Activated CD8-positive, alpha-beta T cell treated with anti-CD3 and anti-CD28 coated beads for 36 hours (primary cell): ENCODE data around the gene FUZ. TPM values are rescaled to one million over a fixed set of nuclear protein-coding genes. Genes with fewer than 3 reads are reported as not detected.

Experiments used
- ATAC-seq: fragments of 200-7000 bp; cut with Tn5 transposase; one replicate; pipeline ENCODE4 v1.10.0; 2021; ENCODE audit warnings: mild to moderate bottlenecking, moderate library complexity
- CTCF ChIA-PET: fragments of 350-600 bp; sonication (Branson Sonifier 250); formaldehyde crosslinking; loops from one replicate; lab custom pipeline; 2021; ENCODE audit warnings: antibody characterized with exemption; lab: Charles Lee
- POLR2A ChIA-PET: fragments of 350-600 bp; sonication (Branson Sonifier 250); formaldehyde crosslinking; loops from one replicate; lab custom pipeline; 2021; ENCODE audit warnings: antibody characterized with exemption; lab: Charles Lee
- DNase-seq: peaks from one replicate; pipeline ENCODE4 v3.0.0-alpha.2; 2020
- H3K27ac Mint-ChIP-seq: one replicate; pipeline ENCODE4 v1.8.0; 2021; ENCODE audit warnings: mild to moderate bottlenecking, mixed read lengths
- H3K27me3 Mint-ChIP-seq: one replicate; pipeline ENCODE4 v1.8.0; 2021; ENCODE audit warnings: mixed read lengths
- H3K36me3 Mint-ChIP-seq: one replicate; pipeline ENCODE4 v1.8.0; 2021; ENCODE audit warnings: low read depth, mixed read lengths
- H3K4me1 Mint-ChIP-seq: one replicate; pipeline ENCODE4 v1.8.0; 2021; ENCODE audit warnings: low read depth, mixed read lengths
- H3K4me3 Mint-ChIP-seq: one replicate; pipeline ENCODE4 v1.8.0; 2021; ENCODE audit warnings: mild to moderate bottlenecking, moderate library complexity, mixed read lengths
- H3K9me3 Mint-ChIP-seq: one replicate; pipeline ENCODE4 v1.8.0; 2021; ENCODE audit warnings: mixed read lengths
- intact Hi-C: fragments of 100-400 bp; cut with micrococcal nuclease; formaldehyde crosslinking; loops from one replicate; pipeline ENCODE4 v1.10.0; 2022
- total RNA-seq, 2 experiments: library from RNA; stranded (reverse); gene quantifications; one replicate each; pipeline ENCODE4 v1.2.3, GENCODE V29; 2021
- TF ChIP-seq, protein P1 (sequence below): fragments of 200-600 bp; IDR thresholded peaks from one replicate; pipeline ENCODE4 v1.8.0; 2022; ENCODE audit warnings: antibody characterized with exemption, mild to moderate bottlenecking

Gene FUZ
- total RNA-seq, 2 experiments from 2014 or later = 23.5 to 24.1 TPM

DNA sequence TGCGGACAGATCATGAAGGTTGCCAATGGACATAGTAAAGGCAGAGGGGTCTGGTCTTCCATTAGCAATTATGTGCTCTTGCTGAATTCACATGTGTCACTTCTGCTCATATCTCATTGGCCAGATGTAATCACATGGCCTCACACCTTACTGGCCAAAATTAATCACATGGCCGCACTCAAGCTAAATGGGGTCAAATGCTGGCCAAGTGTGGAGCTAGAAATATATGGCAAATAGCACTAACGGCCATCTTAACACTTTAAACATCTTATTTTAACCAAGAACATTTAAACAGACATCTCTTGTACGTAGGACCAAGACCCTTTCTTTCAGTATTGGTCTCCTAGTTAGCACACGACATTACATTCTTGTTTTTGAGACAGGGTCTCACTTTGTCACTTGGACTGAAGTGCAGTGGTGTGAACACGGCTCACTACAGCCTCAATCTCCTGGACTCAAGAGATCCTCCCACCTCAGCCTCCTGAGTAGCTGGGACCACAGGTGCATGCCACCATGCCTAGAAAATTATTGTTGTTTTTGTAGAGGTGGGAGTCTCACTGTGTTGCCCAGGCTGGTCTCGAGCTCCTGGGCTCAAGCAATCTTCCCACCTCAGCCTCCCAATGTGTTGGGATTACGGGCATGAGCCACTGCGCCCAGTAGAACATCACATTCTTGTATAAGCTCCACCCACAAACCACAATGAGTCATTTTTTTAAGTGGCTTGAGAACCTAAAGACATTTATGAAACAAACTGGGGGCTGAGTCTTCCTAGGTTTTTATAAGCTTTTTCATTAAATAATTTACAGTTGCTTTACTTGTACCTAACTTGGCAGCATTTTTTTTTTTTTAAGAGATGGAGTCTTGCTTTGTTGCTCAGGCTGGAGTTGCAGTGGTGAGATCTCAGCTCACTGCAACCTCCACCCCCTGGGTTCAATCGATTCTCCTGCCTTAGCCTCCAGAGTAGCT, 34.9 kb upstream of the FUZ start:
- Mint-ChIP-seq H3K27me3 (no peaks in the 10 kb centered on the region), H3K9me3 (peaks cover 10% of the 10 kb centered on the region), H3K27ac (peak overlapping the region; percentile 30), H3K4me1 (peaks cover 34% of the 10 kb centered on the region), H3K4me3 (no peak overlapping the region), H3K36me3 (peaks cover 10% of the 10 kb centered on the region)
- intact Hi-C loops = no loop called here
- ChIA-PET CTCF (interaction anchor here (0.7 to 1.7 kb wide), 8 partner anchors 9 to 131 kb away, joined by 3 to 5 read pairs (median 4); no protein-coding TSS in a partner anchor), POLR2A (interaction anchor here (0.6 to 1.7 kb wide), 9 partner anchors 10 to 337 kb away, joined by 3 to 4 read pairs (median 3); partner anchors contain the start of gene IL4I1)
- TF ChIP-seq, protein P1, sequence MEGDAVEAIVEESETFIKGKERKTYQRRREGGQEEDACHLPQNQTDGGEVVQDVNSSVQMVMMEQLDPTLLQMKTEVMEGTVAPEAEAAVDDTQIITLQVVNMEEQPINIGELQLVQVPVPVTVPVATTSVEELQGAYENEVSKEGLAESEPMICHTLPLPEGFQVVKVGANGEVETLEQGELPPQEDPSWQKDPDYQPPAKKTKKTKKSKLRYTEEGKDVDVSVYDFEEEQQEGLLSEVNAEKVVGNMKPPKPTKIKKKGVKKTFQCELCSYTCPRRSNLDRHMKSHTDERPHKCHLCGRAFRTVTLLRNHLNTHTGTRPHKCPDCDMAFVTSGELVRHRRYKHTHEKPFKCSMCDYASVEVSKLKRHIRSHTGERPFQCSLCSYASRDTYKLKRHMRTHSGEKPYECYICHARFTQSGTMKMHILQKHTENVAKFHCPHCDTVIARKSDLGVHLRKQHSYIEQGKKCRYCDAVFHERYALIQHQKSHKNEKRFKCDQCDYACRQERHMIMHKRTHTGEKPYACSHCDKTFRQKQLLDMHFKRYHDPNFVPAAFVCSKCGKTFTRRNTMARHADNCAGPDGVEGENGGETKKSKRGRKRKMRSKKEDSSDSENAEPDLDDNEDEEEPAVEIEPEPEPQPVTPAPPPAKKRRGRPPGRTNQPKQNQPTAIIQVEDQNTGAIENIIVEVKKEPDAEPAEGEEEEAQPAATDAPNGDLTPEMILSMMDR = no peak
- peak; percentile 34 for DNase-seq
- ATAC-seq = no peak

DNA sequence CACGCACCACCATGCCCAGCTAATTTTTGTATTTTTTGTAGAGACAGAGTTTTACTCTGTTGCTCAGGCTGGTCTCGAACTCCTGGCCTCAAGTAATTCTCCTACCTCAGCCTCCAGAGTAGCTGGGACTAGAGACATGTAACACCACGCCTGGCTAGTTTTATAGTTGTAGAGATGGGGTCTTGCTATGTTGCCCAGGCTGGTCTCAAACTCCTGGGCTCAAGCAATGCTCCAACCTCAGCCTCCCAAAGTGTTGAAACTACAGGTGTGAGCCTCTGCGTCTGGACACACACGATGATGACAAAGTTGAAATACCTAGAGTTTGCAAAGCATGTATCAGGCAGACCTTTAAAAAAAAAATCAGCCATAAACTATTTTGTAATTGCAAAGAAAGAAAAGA, 33.3 kb upstream of the FUZ start:
- Mint-ChIP-seq H3K9me3 (peaks cover 10% of the 10 kb centered on the region), H3K27me3 (no peaks in the 10 kb centered on the region), H3K4me3 (no peak overlapping the region), H3K4me1 (peaks cover 23% of the 10 kb centered on the region), H3K36me3 (peaks cover 10% of the 10 kb centered on the region), H3K27ac (no peak overlapping the region)
- CTCF ChIA-PET = no interaction called here
- intact Hi-C loops = no loop called here
- POLR2A ChIA-PET = no interaction called here
- ATAC-seq = no peak
- TF ChIP-seq, protein P1 = no peak
- DNase-seq = no peak

- ATAC-seq = no peak
- intact Hi-C loops = no loop called here
- ChIA-PET CTCF (interaction anchor here (1.4 kb wide), 1 partner anchor 128 kb away, joined by 6 read pairs; no protein-coding TSS in a partner anchor), POLR2A (no interaction called here)
- H3K27ac Mint-ChIP-seq = no peak overlapping the region
- peaks cover 23% of the 10 kb centered on the region for H3K4me1 Mint-ChIP-seq
- H3K9me3 Mint-ChIP-seq = peaks cover 10% of the 10 kb centered on the region
- TF ChIP-seq, protein P1 = no peak
- no peak for DNase-seq
- H3K27me3 Mint-ChIP-seq = no peaks in the 10 kb centered on the region
- peaks cover 10% of the 10 kb centered on the region for H3K36me3 Mint-ChIP-seq
- no peak overlapping the region for H3K4me3 Mint-ChIP-seq
These were observed 32.3 kb upstream of the FUZ start for GRCh38 chr19:49845414-49845813.

GRCh38 chr19:49844138-49845095, 31.3 kb upstream of the FUZ start:
- Mint-ChIP-seq H3K27me3 (no peaks in the 10 kb centered on the region), H3K36me3 (peaks cover 5% of the 10 kb centered on the region), H3K4me3 (no peak overlapping the region), H3K9me3 (peaks cover 5% of the 10 kb centered on the region), H3K4me1 (peaks cover 14% of the 10 kb centered on the region), H3K27ac (no peak overlapping the region)
- no peak for ATAC-seq
- ChIA-PET CTCF (interaction anchor here (1.4 kb wide), 1 partner anchor 127 kb away, joined by 6 read pairs; no protein-coding TSS in a partner anchor), POLR2A (interaction anchor here (0.8 to 1.2 kb wide), 2 partner anchors 10 to 31 kb away, joined by 3 read pairs; partner anchors contain the start of gene FUZ)
- TF ChIP-seq, protein P1 = no peak
- intact Hi-C loops = no loop called here
- no peak for DNase-seq
